Heart left ventricle (tissue), 13 donors: ENCODE results near the gene SLC12A3.

ENCODE experiments used
- POLR2A ChIP-seq, 2 donors: fragments of 450-650 bp; IDR thresholded peaks; one replicate each; pipeline ENCODE4 v1.6.1; 2017; ENCODE audit warnings: antibody characterized with exemption in 2 of 2, mild to moderate bottlenecking in 2 of 2, moderate library complexity in 2 of 2
- TF ChIP-seq, protein P1 (sequence below), 12 donors: fragments of 200-600 bp; sonication (generic) in 4 of 12; IDR thresholded peaks; one replicate each; pipeline versions ENCODE4 v1.5.0 to v1.8.0; 2018 to 2022; ENCODE audit warnings: antibody characterized with exemption in 12 of 12, mild to moderate bottlenecking in 5 of 12
- donor health status: ischemic (EF 13 %, LVEDD 7.1; RV severe dilation, severe dysfunction).
- donor health status: DM: no; HTN: yes; CAD: no.
- donor health status: DM: no; HTN: no; CAD: no.
- donor health status: ischemic (EF 25% LVEDD 6.9; RV normal size, moderate dysfunction).
- donor health status: ischemic (EF 25% LVEDD 5.7; RV mildly dilated, moderate dysfunction).
- donor health status: ischemic (EF 35%, LVEDD 5.7; RV mildly dilated, moderate dysfunction).
- donor health status: nonischemic (EF 11% LVEDD 7.7; RV severe dilation, severe dysfunction).
- donor health status: DM: yes; HTN: yes; CAD: no.
- donor health status: PGD.
- donor health status: ischemic (EF 29% LVEDD 5.4; RV normal size, mild dysfunction).
- donor health status: nonischemic (EF 23%, LVEDD 6.1; RV moderate dilation, normal function).

DNA sequence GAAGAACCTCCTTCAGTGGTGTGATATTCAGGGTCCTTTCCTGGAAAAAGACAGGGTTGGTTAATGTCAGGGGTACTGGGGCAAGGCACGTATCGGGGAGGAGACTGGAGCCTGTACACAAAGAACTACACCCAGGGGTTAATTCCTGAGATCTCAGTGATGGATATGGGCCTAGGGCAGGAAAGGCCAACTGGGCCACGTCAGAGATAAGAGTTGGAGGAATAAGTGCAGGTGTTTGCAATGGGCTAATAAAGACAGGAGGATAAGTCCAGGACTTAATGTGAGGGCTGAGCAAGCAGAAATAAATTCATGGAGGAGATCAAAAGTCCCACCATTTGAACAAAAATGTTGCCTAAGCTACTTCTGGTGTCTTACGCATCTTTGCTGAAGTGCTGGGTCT lies 56.6 kb downstream of the SLC12A3 start:
- TF ChIP-seq, protein P1, sequence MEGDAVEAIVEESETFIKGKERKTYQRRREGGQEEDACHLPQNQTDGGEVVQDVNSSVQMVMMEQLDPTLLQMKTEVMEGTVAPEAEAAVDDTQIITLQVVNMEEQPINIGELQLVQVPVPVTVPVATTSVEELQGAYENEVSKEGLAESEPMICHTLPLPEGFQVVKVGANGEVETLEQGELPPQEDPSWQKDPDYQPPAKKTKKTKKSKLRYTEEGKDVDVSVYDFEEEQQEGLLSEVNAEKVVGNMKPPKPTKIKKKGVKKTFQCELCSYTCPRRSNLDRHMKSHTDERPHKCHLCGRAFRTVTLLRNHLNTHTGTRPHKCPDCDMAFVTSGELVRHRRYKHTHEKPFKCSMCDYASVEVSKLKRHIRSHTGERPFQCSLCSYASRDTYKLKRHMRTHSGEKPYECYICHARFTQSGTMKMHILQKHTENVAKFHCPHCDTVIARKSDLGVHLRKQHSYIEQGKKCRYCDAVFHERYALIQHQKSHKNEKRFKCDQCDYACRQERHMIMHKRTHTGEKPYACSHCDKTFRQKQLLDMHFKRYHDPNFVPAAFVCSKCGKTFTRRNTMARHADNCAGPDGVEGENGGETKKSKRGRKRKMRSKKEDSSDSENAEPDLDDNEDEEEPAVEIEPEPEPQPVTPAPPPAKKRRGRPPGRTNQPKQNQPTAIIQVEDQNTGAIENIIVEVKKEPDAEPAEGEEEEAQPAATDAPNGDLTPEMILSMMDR (IDR thresholded peaks at IDR 0.05), result no peak
- TF ChIP-seq POLR2A (IDR thresholded peaks at IDR 0.05), result no peak
